GM18868 (cell line): ENCODE measurements around the gene NDUFA8.
"Not testable (repeated sequence)": the region's sequence is repeated elsewhere in the genome, so short reads cannot be mapped to it uniquely, and the experiment has no call there.

Experiments
- ATAC-seq: cut with Tn5 transposase; IDR thresholded peaks from one replicate; pipeline ENCODE4 v1.9.1; 2021; ENCODE audit warnings: mild to moderate bottlenecking, moderate library complexity; ENCODE audit not compliant: unreplicated experiment

NDUFA8 gene

GRCh38 chr9:122122468-122122867 lies 37.1 kb downstream of the NDUFA8 start:
- no peak for ATAC-seq

- no peak for ATAC-seq
These were observed 37.6 kb downstream of the NDUFA8 start for GRCh38 chr9:122121931-122122330.

- no peak for ATAC-seq
These were observed 38.2 kb downstream of the NDUFA8 start for GRCh38 chr9:122121391-122121790.

GRCh38 chr9:122120316-122121071 lies 39.1 kb downstream of the NDUFA8 start:
- no peak for ATAC-seq

GRCh38 chr9:122119721-122120120 lies 39.9 kb downstream of the NDUFA8 start:
- ATAC-seq: no peak

- no peak for ATAC-seq
These were observed 40.4 kb downstream of the NDUFA8 start for GRCh38 chr9:122119166-122119521.

- ATAC-seq: no peak
These were observed 41.0 kb downstream of the NDUFA8 start for GRCh38 chr9:122118343-122119165.

- not testable (repeated sequence) for ATAC-seq
These were observed 42.3 kb downstream of the NDUFA8 start for GRCh38 chr9:122117241-122117640.

GRCh38 chr9:122116448-122117173 lies 43.0 kb downstream of the NDUFA8 start:
- no peak for ATAC-seq

- no peak for ATAC-seq
These were observed 43.5 kb downstream of the NDUFA8 start for GRCh38 chr9:122116040-122116439.

- ATAC-seq: no peak
These were observed 44.2 kb downstream of the NDUFA8 start for GRCh38 chr9:122115176-122116035.

- no peak for ATAC-seq
These were observed 46.0 kb downstream of the NDUFA8 start for GRCh38 chr9:122113574-122113973.

GRCh38 chr9:122112238-122112637 lies 47.3 kb downstream of the NDUFA8 start:
- no peak for ATAC-seq

GRCh38 chr9:122111413-122112085 lies 48.0 kb downstream of the NDUFA8 start:
- ATAC-seq: no peak

GRCh38 chr9:122110100-122110833 lies 49.3 kb downstream of the NDUFA8 start:
- ATAC-seq: no peak

- ATAC-seq: no peak
These were observed 50.4 kb downstream of the NDUFA8 start for GRCh38 chr9:122109035-122109813.

- ATAC-seq: no peak
These were observed 52.2 kb downstream of the NDUFA8 start for GRCh38 chr9:122107291-122107805.

- no peak for ATAC-seq
These were observed 53.0 kb downstream of the NDUFA8 start for GRCh38 chr9:122106576-122106975.
